GM12892 (cell line): ENCODE data around the gene CECR2.

Source experiments
- POLR2A ChIP-seq: IDR thresholded peaks from 2 replicates; pipeline ENCODE4 v1.6.1; 2011; ENCODE audit warnings: low read depth, low read length, control low read depth
- POLR2AphosphoS5 ChIP-seq: IDR thresholded peaks from 2 replicates; pipeline ENCODE4 v1.6.1; 2011; ENCODE audit warnings: low read depth, low read length, control low read depth
- TAF1 ChIP-seq: IDR thresholded peaks from 2 replicates; pipeline ENCODE4 v1.6.1; 2011; ENCODE audit warnings: low read depth, mild to moderate bottlenecking, control low read depth, low read length, borderline replicate concordance

- no peak for TF ChIP-seq TAF1
- no peak for TF ChIP-seq POLR2A
- TF ChIP-seq POLR2AphosphoS5: no peak
These were observed 15.5 kb downstream of the CECR2 start for GRCh38 chr22:17384612-17385330.
